HT1080 (cell line): Measurements from ENCODE around the gene ASB2. TPM values are rescaled to one million over a fixed set of nuclear protein-coding genes. Genes with fewer than 3 reads are reported as not detected.

Experiments
- small RNA-seq: library from RNA; depleted of rRNA; stranded (forward); fragments of <200 nt; gene quantifications from one replicate; pipeline ENCODE3, GENCODE V24; 2014
- total RNA-seq: library from RNA; depleted of rRNA; stranded (reverse); fragments of >200 nt; shearing (Covaris generic); gene quantifications from 2 replicates; pipeline ENCODE4 v1.2.3, GENCODE V29; 2014; rRNA removed

ASB2 gene
- total RNA-seq, 1 experiment from 2014 or later, result not detected

Small RNA genes lying within 50 kb of the gene (small RNA-seq; reads per million reads assigned to genes)
- not detected for gene MIR4506

Other genes with a start within 250 kb of the ASB2 start
- 0.18 TPM in 1 of 2 replicates, not detected in the other for gene PRIMA1, start 188.1 kb downstream of the ASB2 start, total RNA-seq
- not detected in 2 replicates for gene FAM181A, start 49.2 kb downstream of the ASB2 start, total RNA-seq
- not detected in 2 replicates for gene CCDC197, start 20.7 kb upstream of the ASB2 start, total RNA-seq
- 2.8 TPM in 2 replicates for gene OTUB2, start 49.8 kb upstream of the ASB2 start, total RNA-seq
- 180 and 197 TPM in 2 replicates for gene DDX24, start 104.6 kb upstream of the ASB2 start, total RNA-seq
- gene IFI27L1, start 104.7 kb upstream of the ASB2 start, total RNA-seq, result 15.4 and 21.2 TPM in 2 replicates
- 6.2 and 8.4 TPM in 2 replicates for gene IFI27, start 134.2 kb upstream of the ASB2 start, total RNA-seq
- gene IFI27L2, start 153.0 kb upstream of the ASB2 start, total RNA-seq, result 35.8 and 57.6 TPM in 2 replicates
- 2.0 and 8.8 TPM in 2 replicates for gene PPP4R4, start 197.8 kb upstream of the ASB2 start, total RNA-seq